K562 (cell line): ENCODE data around the gene KIF23. TPM values are rescaled to one million over a fixed set of nuclear protein-coding genes. Genes with fewer than 3 reads are reported as not detected.

Experiments
- ATAC-seq: fragments of 200-7000 bp; cut with Tn5 transposase; 3 replicates; pipeline ENCODE4 v1.9.1; 2020; ENCODE audit warnings: moderate library complexity
- BruUV-seq: library from RNA; stranded (reverse); fragments of 400-500 nt; replicated peaks from 2 replicates; lab custom pipeline; 2021; lab: Mats Ljungman, UMichigan
- CTCF ChIA-PET: fragments of 300-600 bp; formaldehyde crosslinking; extraction: SDS; loops from one replicate; lab custom pipeline; 2021; ENCODE audit warnings: low intra/inter-chr PET ratio; lab: Yijun Ruan, JAX
- POLR2A ChIA-PET: fragments of 300-600, 350-650 bp; sonication (Branson Sonifier 250); formaldehyde crosslinking; extraction: SDS; loops from one replicate; lab custom pipeline; 2021; ENCODE audit warnings: antibody characterized with exemption, inconsistent platforms; lab: Yijun Ruan, JAX
- DNase-seq, 4 experiments: peaks; one replicate each; pipeline versions ENCODE4 v3.0.0 to v3.0.0-alpha.2; 2011 to 2018; ENCODE audit warnings: low spot score in 3 of 4, mixed read lengths in 3 of 4; ENCODE audit errors: extremely low read depth in 1 of 4
- FAIRE-seq: peaks from 2 replicates; lab custom pipeline; 2011; peaks lifted over from hg19 to GRCh38; lab: Jason Lieb, UNC
- H2AFZ ChIP-seq: 2 replicates; pipeline ENCODE4 v1.6.0; 2011; ENCODE audit warnings: low read depth, low read length, control low read depth, inconsistent platforms
- H3K27ac ChIP-seq: fragments of 200-600 bp; 3 replicates; pipeline ENCODE4 v1.8.0; 2011; ENCODE audit warnings: low read depth, mild to moderate bottlenecking, control low read depth, inconsistent platforms, low read length, moderate library complexity, mixed read lengths; ENCODE audit errors: extremely low read depth
- H3K27me3 ChIP-seq, 2 experiments: fragments of 300-600 bp in 1 of 2; 2 replicates in 1 of 2; 3 replicates in 1 of 2; pipeline versions ENCODE4 v1.6.0 to v1.8.0; 2011; ENCODE audit warnings: inconsistent platforms in 2 of 2, low read length in 2 of 2, mild to moderate bottlenecking in 1 of 2, mixed read lengths in 1 of 2, moderate library complexity in 1 of 2; ENCODE audit not compliant: control insufficient read depth in 2 of 2, insufficient read depth in 2 of 2
- H3K36me3 ChIP-seq: fragments of 300-600 bp; 3 replicates; pipeline ENCODE4 v1.8.0; 2011; ENCODE audit warnings: mild to moderate bottlenecking, low read length, inconsistent platforms; ENCODE audit not compliant: control insufficient read depth, insufficient read depth
- H3K4me1 ChIP-seq, 2 experiments: fragments of 200-600 bp in 1 of 2; replicated peaks in 1 of 2; 2 replicates in 1 of 2; 3 replicates in 1 of 2; pipeline versions ENCODE4 v1.5.1 to v1.8.0; 2011; ENCODE audit warnings: inconsistent platforms in 2 of 2, low read length in 2 of 2, mild to moderate bottlenecking in 1 of 2, mixed read lengths in 1 of 2, moderate library complexity in 1 of 2; ENCODE audit not compliant: control insufficient read depth in 2 of 2, insufficient read depth in 2 of 2
- H3K4me2 ChIP-seq: 2 replicates; pipeline ENCODE4 v1.6.1; 2011; ENCODE audit warnings: low read length, control low read depth, inconsistent platforms, mixed read lengths; ENCODE audit not compliant: insufficient read depth
- H3K4me3 ChIP-seq: fragments of 200-600 bp; sonication (generic), shearing (Covaris generic); 2 replicates; pipeline ENCODE4 v1.5.1; 2016; ENCODE audit warnings: control low read depth, inconsistent platforms
- H3K79me2 ChIP-seq: fragments of 200-600 bp; 3 replicates; pipeline ENCODE4 v1.8.0; 2011; ENCODE audit warnings: low read length, inconsistent platforms; ENCODE audit not compliant: control insufficient read depth, insufficient read depth
- H3K9ac ChIP-seq, 2 experiments: 2 replicates each; pipeline versions ENCODE4 v1.6.0 to v1.6.1; 2011; ENCODE audit warnings: low read depth in 2 of 2, low read length in 2 of 2, control low read depth in 1 of 2, inconsistent platforms in 1 of 2, mild to moderate bottlenecking in 1 of 2, mixed read lengths in 1 of 2; ENCODE audit not compliant: insufficient read depth in 1 of 2
- H3K9me1 ChIP-seq: one replicate; pipeline ENCODE4 v1.6.0; 2011; ENCODE audit warnings: inconsistent platforms, mild to moderate bottlenecking, low read length, moderate library complexity; ENCODE audit not compliant: control insufficient read depth, insufficient read depth
- H3K9me3 ChIP-seq: replicated peaks from 2 replicates; pipeline ENCODE4 v1.5.1; 2011; ENCODE audit warnings: low read depth, low read length, inconsistent platforms; ENCODE audit not compliant: control insufficient read depth, insufficient read depth
- H4K20me1 ChIP-seq: replicated peaks from 2 replicates; pipeline ENCODE4 v1.6.1; 2011; ENCODE audit warnings: low read length, inconsistent platforms, mixed read lengths; ENCODE audit not compliant: control insufficient read depth, insufficient read depth
- ESRRA ChIP-seq: fragments of 450-650 bp; IDR thresholded peaks from 2 replicates; pipeline ENCODE4 v1.6.1; 2014; ENCODE audit warnings: low read depth, mild to moderate bottlenecking, moderate library complexity, borderline replicate concordance
- FIP1L1 ChIP-seq: fragments of 200-400 bp; formaldehyde crosslinking; IDR thresholded peaks from 2 replicates; pipeline ENCODE4 v1.6.1; 2018; ENCODE audit warnings: mild to moderate bottlenecking, low read depth, low read length; ENCODE audit not compliant: poor library complexity, severe bottlenecking
- GATAD2A ChIP-seq: fragments of 450-650 bp; IDR thresholded peaks from 2 replicates; pipeline ENCODE4 v1.6.1; 2017
- HSF4 ChIP-seq: fragments of 250-450 bp; sonication (Bioruptor Pico); IDR thresholded peaks from 2 replicates; pipeline ENCODE4 v2.1.2; 2022; ENCODE audit warnings: mild to moderate bottlenecking, moderate library complexity, borderline replicate concordance
- IFI16 ChIP-seq: fragments of 250-450 bp; sonication (Bioruptor Pico); IDR thresholded peaks from 2 replicates; pipeline ENCODE4 v2.1.2; 2022; ENCODE audit warnings: mild to moderate bottlenecking, inconsistent platforms
- MCM7 ChIP-seq, 2 experiments: fragments of 450-650 bp; IDR thresholded peaks; 2 replicates each; pipeline ENCODE4 v1.6.1; 2016 to 2018
- NR2C1 ChIP-seq, 2 experiments: fragments of 450-650 bp; IDR thresholded peaks; 2 replicates each; pipeline ENCODE4 v1.6.1; 2017; ENCODE audit warnings: mild to moderate bottlenecking in 2 of 2, antibody characterized with exemption in 1 of 2, inconsistent platforms in 1 of 2, missing compliant biosample characterization in 1 of 2, missing genetic modification characterization in 1 of 2
- SNIP1 ChIP-seq: fragments of 450-650 bp; IDR thresholded peaks from 2 replicates; pipeline ENCODE4 v1.7.1; 2017; ENCODE audit warnings: low read depth, mild to moderate bottlenecking
- ZNF274 ChIP-seq: IDR thresholded peaks from 2 replicates; pipeline ENCODE4 v1.6.1; 2011; ENCODE audit warnings: low read depth, mild to moderate bottlenecking, low read length, moderate library complexity, borderline replicate concordance
- ZNF644 ChIP-seq: fragments of 200-800 bp; sonication (Bioruptor generic); IDR thresholded peaks from 2 replicates; pipeline ENCODE4 v1.6.1; 2016; ENCODE audit warnings: low read depth, missing genetic modification characterization, missing compliant biosample characterization
- ZNF696 ChIP-seq: fragments of 250-450 bp; sonication (Bioruptor Pico); conservative IDR thresholded peaks from 2 replicates; pipeline ENCODE4 v1.4.0; 2020; ENCODE audit warnings: mild to moderate bottlenecking, moderate library complexity
- WGBS: fragments of 100-300 bp; shearing (Covaris generic); methylation state at CpG from one replicate; pipeline ENCODE4 v1.1.6; 2016; ENCODE audit warnings: low coverage, mixed read lengths; ENCODE audit not compliant: insufficient coverage; ENCODE audit errors: missing lambda C conversion rate; 5-methylcytosine and 5-hydroxymethylcytosine counted together
- in situ Hi-C: fragments of 300-500 bp; cut with MboI; formaldehyde crosslinking; loops from 4 replicates; pipeline ENCODE4 v1.15.0; 2018; ENCODE audit warnings: inconsistent platforms, mixed read lengths
- intact Hi-C: fragments of 100-400 bp; cut with micrococcal nuclease; formaldehyde crosslinking; loops from 2 replicates; pipeline ENCODE4 v1.14.2; 2022
- polyA plus RNA-seq, 8 experiments: library from polyadenylated mRNA; depleted of rRNA in 4 of 8; stranded (reverse) in 5 of 8; unstranded in 3 of 8; fragments of >200 nt; fragmentation: Nextera tagmentation in 2 of 8; fragmentation: Illumina TruSeq in 1 of 8; extraction: Ambion mirVana in 2 of 8; extraction: Trizol in 1 of 8; gene quantifications; 2 replicates each; pipeline versions ENCODE4 v1.2.1 to v1.2.3, GENCODE V29; 2011 to 2014; ENCODE audit warnings: inconsistent platforms in 1 of 8, missing spikeins in 1 of 8
- total RNA-seq, 7 experiments: library from RNA; depleted of rRNA in 6 of 7; stranded (reverse); fragments of >200 nt in 6 of 7; fragmentation: Illumina TruSeq in 2 of 7; extraction: Trizol in 2 of 7; gene quantifications; 2 replicates each; pipeline versions ENCODE4 v1.2.1 to v1.2.3, GENCODE V29; 2011 to 2021; ENCODE audit warnings: low replicate concordance in 1 of 7

Gene KIF23
- total and polyA plus RNA-seq, 9 of the 15 experiments (the other 6 are each of a cell fraction or from before 2014, with no cell fraction given) = 29.4 to 58.2 (median 41.9) TPM

GRCh38 chr15:69402816-69403215 lies 11.3 kb upstream of the KIF23 start:
- no peak for TF ChIP-seq FIP1L1
- no peak for TF ChIP-seq GATAD2A
- no peak for TF ChIP-seq SNIP1
- POLR2A ChIA-PET = interaction anchor here (0.7 to 1.5 kb wide), 2 partner anchors 53 to 699 kb away, joined by 3 to 4 read pairs; no protein-coding TSS in a partner anchor
- Histone ChIP-seq H3K9me1 (no peaks in the 10 kb centered on the region), H3K36me3 (no peaks in the 10 kb centered on the region), H3K9ac (no peak overlapping the region), H3K27ac (no peak overlapping the region), H4K20me1 (no peaks in the 10 kb centered on the region; the same call in 1 of the 2 replicates), H3K4me3 (no peak overlapping the region), H3K4me2 (no peak overlapping the region), H3K79me2 (no peaks in the 10 kb centered on the region), H3K9me3 (no peaks in the 10 kb centered on the region), H3K4me1 (no peaks in the 10 kb centered on the region; a peak in 1 of 5 replicates), H2AFZ (no peak overlapping the region), H3K27me3 (peaks cover 0 to 23% of the 10 kb centered on the region in 2 experiments; a peak in 1 of 5 replicates)
- FAIRE-seq (no peak), ATAC-seq (no peak), DNase-seq (no peak)
- in situ Hi-C loops = loop anchor here (5.0 kb wide), 1 partner anchor 346 kb away; no protein-coding TSS in a partner anchor
- intact Hi-C loops = no loop called here
- CTCF ChIA-PET = no interaction called here
- BruUV-seq = no TSS peak
- WGBS = 4% methylated on average over 2 of the region's 2 CpGs

- intact Hi-C loops (no loop called here), in situ Hi-C loops (loop anchor here (5.0 kb wide), 1 partner anchor 346 kb away; no protein-coding TSS in a partner anchor)
- ATAC-seq = no peak
- H4K20me1 ChIP-seq = no peaks in the 10 kb centered on the region
- WGBS = 18% methylated on average over 4 of the region's 4 CpGs
- no peak overlapping the region for H3K4me2 ChIP-seq
- H3K27ac ChIP-seq = no peak overlapping the region
- H3K9ac ChIP-seq = no peak overlapping the region
- TF ChIP-seq ZNF274 (no peak), NR2C1 (IDR thresholded peaks at IDR 0.05) (no peak), NR2C1 (tag; IDR thresholded peaks at IDR 0.05) (no peak), HSF4 (CRISPR knock-in tag) (no peak), MCM7 (IDR thresholded peaks at IDR 0.05) (no peak), ESRRA (no peak), ZNF696 (no peak), ZNF644 (tag) (no peak), IFI16 (CRISPR knock-in tag) (no peak)
- H3K4me3 ChIP-seq = no peak overlapping the region
- peaks cover 0 to 16% of the 10 kb centered on the region in 2 experiments; a peak in 1 of 5 replicates for H3K27me3 ChIP-seq
- H3K36me3 ChIP-seq = no peaks in the 10 kb centered on the region
- H3K4me1 ChIP-seq = no peaks in the 10 kb centered on the region; a peak in 1 of 5 replicates
- no peak for DNase-seq
- CTCF ChIA-PET = interaction anchor here (0.7 kb wide), 1 partner anchor 80 kb away, joined by 3 read pairs; no protein-coding TSS in a partner anchor
- no peaks in the 10 kb centered on the region for H3K79me2 ChIP-seq
- no peak overlapping the region for H2AFZ ChIP-seq
- BruUV-seq = no TSS peak
- FAIRE-seq = no peak
- H3K9me1 ChIP-seq = no peaks in the 10 kb centered on the region
- H3K9me3 ChIP-seq = no peaks in the 10 kb centered on the region
- POLR2A ChIA-PET = interaction anchor here (1.5 kb wide), 1 partner anchor 52 kb away, joined by 4 read pairs; no protein-coding TSS in a partner anchor
These were observed 10.6 kb upstream of the KIF23 start for GRCh38 chr15:69403594-69403993.
